GM12891 (cell line): ENCODE measurements around the gene TCF21.
"Not testable (repeated sequence)": the region's sequence is repeated elsewhere in the genome, so short reads cannot be mapped to it uniquely, and the experiment has no call there.

Experiments
- POLR2A ChIP-seq: IDR thresholded peaks from 2 replicates; pipeline ENCODE4 v1.6.1; 2011; ENCODE audit warnings: low read depth, low read length, control low read depth
- POLR2AphosphoS5 ChIP-seq: IDR thresholded peaks from 2 replicates; pipeline ENCODE4 v1.6.1; 2011; ENCODE audit warnings: low read depth, low read length, control low read depth
- POU2F2 ChIP-seq: IDR thresholded peaks from 2 replicates; pipeline ENCODE4 v1.6.1; 2011; ENCODE audit warnings: low read depth, mild to moderate bottlenecking, control low read depth, low read length, moderate library complexity
- SPI1 ChIP-seq: IDR thresholded peaks from 2 replicates; pipeline ENCODE4 v1.6.1; 2011; ENCODE audit warnings: low read depth, low read length, control low read depth
- TAF1 ChIP-seq: IDR thresholded peaks from 2 replicates; pipeline ENCODE4 v1.6.1; 2011; ENCODE audit warnings: low read depth, low read length, control low read depth

- TF ChIP-seq POLR2AphosphoS5, TAF1, POLR2A, POU2F2, SPI1: not testable (repeated sequence)
Measured at GRCh38 chr6:133931221-133931620, 42.3 kb downstream of the TCF21 start.
